Psoas muscle (tissue), 8 donors: ENCODE measurements around the gene TPSAB1. TPM values are rescaled to one million over a fixed set of nuclear protein-coding genes. Genes with fewer than 3 reads are reported as not detected.
A peak's percentile ranks its signal among the peaks of the same experiment; 100 is the strongest.
"Not testable (repeated sequence)": the region's sequence is repeated elsewhere in the genome, so short reads cannot be mapped to it uniquely, and the experiment has no call there.

Experiments used
- ATAC-seq, 4 donors: fragments of 200-7000 bp; cut with Tn5 transposase; one replicate each; pipeline ENCODE4 v1.9.1; 2020; ENCODE audit warnings: moderate library complexity in 3 of 4, mild to moderate bottlenecking in 2 of 4
- DNase-seq, 2 donors: peaks; one replicate each; pipeline ENCODE4 v3.0.0-alpha.2; 2020
- H3K27ac ChIP-seq: fragments of 200-600 bp; one replicate; pipeline ENCODE4 v1.8.0; 2022
- H3K27me3 ChIP-seq, 3 donors: fragments of 200-600 bp in 1 of 3; one replicate each; pipeline versions ENCODE4 v1.6.1 to v1.8.0; 2013 to 2022; ENCODE audit warnings: low read length in 2 of 3, mild to moderate bottlenecking in 2 of 3, moderate library complexity in 1 of 3; ENCODE audit not compliant: insufficient read depth in 3 of 3
- H3K36me3 ChIP-seq, 2 donors: fragments of 200-600 bp in 1 of 2; one replicate each; pipeline versions ENCODE4 v1.6.1 to v1.8.0; 2013 to 2022; ENCODE audit warnings: low read depth in 1 of 2, mild to moderate bottlenecking in 1 of 2, moderate library complexity in 1 of 2; ENCODE audit not compliant: insufficient read depth in 1 of 2
- H3K4me1 ChIP-seq: fragments of 200-600 bp; one replicate; pipeline ENCODE4 v1.8.0; 2022
- H3K4me3 ChIP-seq: fragments of 200-600 bp; one replicate; pipeline ENCODE4 v1.8.0; 2022; ENCODE audit warnings: mild to moderate bottlenecking
- H3K9me3 ChIP-seq: fragments of 200-600 bp; one replicate; pipeline ENCODE4 v1.8.0; 2022
- CTCF ChIP-seq: fragments of 200-600 bp; IDR thresholded peaks from one replicate; pipeline ENCODE4 v1.8.0; 2022; ENCODE audit warnings: antibody characterized with exemption
- WGBS, 3 donors: extraction: QIAGEN DNeasy Blood & Tissue Kit; methylation state at CpG; one replicate each; pipeline versions ENCODE4 v1.1.6 to v1.1.7; 2013; 5-methylcytosine and 5-hydroxymethylcytosine counted together
- intact Hi-C, 2 donors: fragments of 100-400 bp; cut with DNase I; formaldehyde crosslinking; loops; one replicate each; pipeline versions ENCODE4 v1.11.0 to v1.14.2; 2022
- polyA plus RNA-seq, 3 donors: library from polyadenylated mRNA; stranded (reverse); fragments of 200-250 nt; gene quantifications; one replicate each; pipeline ENCODE4 v1.2.3, GENCODE V29; 2013
- total RNA-seq, 4 donors: library from RNA; stranded (reverse); fragmentation: NEBNext Ultra II Directional in 2 of 4; extraction: Animal tissue kit (Norgen Biotek cat#: 25700) in 2 of 4; gene quantifications; one replicate each; pipeline versions ENCODE4 v1.2.1 to v1.2.4, GENCODE V29; 2021 to 2023
- donor health status: healthy with polysubstance abuse.
- donor health status: DM: no; HTN: no; CAD: no; lungs with moderate emphysema.
- donor health status: Bipolar disorder and iron deficiency.
- donor health status: healthy.
- donor health status: DM: yes; HTN: yes; CAD: no.
- donor health status: DM: no; HTN: no; CAD: no.
- donor health status: DM: no; HTN: no; CAD: no.
- donor health status: DM: yes; HTN: yes; CAD: no.

The TPSAB1 gene
- total and polyA plus RNA-seq, 7 donors: 1.3 to 8.9 (median 4.0) TPM

- no peak for TF ChIP-seq CTCF
- Histone ChIP-seq H3K36me3 (no peaks in the 10 kb centered on the region), H3K4me3 (no peak overlapping the region), H3K4me1 (no peaks in the 10 kb centered on the region), H3K27me3 (peaks cover 0 to 27% (median 7%) of the 10 kb centered on the region in 3 donors), H3K9me3 (no peaks in the 10 kb centered on the region), H3K27ac (no peak overlapping the region)
- no peak for DNase-seq
- WGBS, 3 donors: 67 to 74% (median 70%) methylated on average over 13 of the region's 13 CpGs
- ATAC-seq: no peak
- intact Hi-C loops: no loop called here
Measured at GRCh38 chr16:1265090-1265630, 24.7 kb downstream of the TPSAB1 start.

- no peak overlapping the region for H3K27ac ChIP-seq
- H3K9me3 ChIP-seq: no peaks in the 10 kb centered on the region
- H3K36me3 ChIP-seq: no peaks in the 10 kb centered on the region
- no peak for ATAC-seq
- WGBS, 3 donors: 80 to 85% (median 83%) methylated on average over 18 to 19 of the region's 19 CpGs
- intact Hi-C loops: no loop called here
- H3K4me3 ChIP-seq: no peak overlapping the region
- no peaks in the 10 kb centered on the region for H3K4me1 ChIP-seq
- H3K27me3 ChIP-seq: peaks cover 0 to 23% (median 3%) of the 10 kb centered on the region in 3 donors
- DNase-seq: no peak
- TF ChIP-seq CTCF: no peak
Measured at GRCh38 chr16:1265826-1266225, 25.3 kb downstream of the TPSAB1 start.

- H3K4me3 ChIP-seq, intact Hi-C loops, ATAC-seq, H3K27ac ChIP-seq, H3K4me1 ChIP-seq, H3K36me3 ChIP-seq, H3K9me3 ChIP-seq, DNase-seq: not testable (repeated sequence)
- H3K27me3 ChIP-seq: peaks cover 0 to 11% (median 5%) of the 10 kb centered on the region in 3 donors
- WGBS, 3 donors: 69 to 80% (median 77%) methylated on average over 7 of the region's 7 CpGs
Measured at GRCh38 chr16:1269418-1269817, 28.9 kb downstream of the TPSAB1 start.

GRCh38 chr16:1271380-1271723 lies 30.8 kb downstream of the TPSAB1 start:
- no peaks in the 10 kb centered on the region for H3K9me3 ChIP-seq
- intact Hi-C loops: no loop called here
- no peak overlapping the region for H3K4me3 ChIP-seq
- no peaks in the 10 kb centered on the region for H3K4me1 ChIP-seq
- peaks cover 0 to 22% (median 8%) of the 10 kb centered on the region in 3 donors for H3K27me3 ChIP-seq
- TF ChIP-seq CTCF: no peak
- no peak overlapping the region for H3K27ac ChIP-seq
- ATAC-seq (peak in 1 of 4 donors; percentile 10), DNase-seq (no peak)
- no peaks in the 10 kb centered on the region for H3K36me3 ChIP-seq
- WGBS, 3 donors: 43 to 65% (median 50%) methylated on average over 12 of the region's 12 CpGs

- H3K4me1 ChIP-seq, intact Hi-C loops, H3K36me3 ChIP-seq, H3K9me3 ChIP-seq, H3K4me3 ChIP-seq, H3K27ac ChIP-seq: not testable (repeated sequence)
- ATAC-seq (peak in 3 of 4 donors; percentile 36 to 60 (median 39)), DNase-seq (peak in 1 of 2 donors; percentile 40)
- H3K27me3 ChIP-seq: peaks cover 0 to 24% (median 8%) of the 10 kb centered on the region in 3 donors
- WGBS, 3 donors: 10 to 12% (median 12%) methylated on average over 15 to 19 of the region's 19 CpGs
Measured at GRCh38 chr16:1271724-1272413, 31.4 kb downstream of the TPSAB1 start.
